CD4-positive, CD25-positive, alpha-beta regulatory T cell (primary cell): ENCODE results near the gene NR5A1. TPM values are rescaled to one million over a fixed set of nuclear protein-coding genes. Genes with fewer than 3 reads are reported as not detected.

ENCODE experiments used
- ATAC-seq, 2 donors: fragments of 150-1000 bp; cut with Tn5 transposase; one replicate each; pipeline ENCODE4 v1.10.0; 2021; ENCODE audit warnings: low read depth in 2 of 2, moderate number of reproducible peaks in 2 of 2, moderate library complexity in 1 of 2
- DNase-seq, 3 donors: peaks; one replicate each; pipeline versions ENCODE4 v3.0.0 to v3.0.0-alpha.2; 2012 to 2022; ENCODE audit warnings: mixed read lengths in 1 of 3
- H3K27ac ChIP-seq: one replicate; pipeline ENCODE4 v1.7.0; 2013; ENCODE audit warnings: mild to moderate bottlenecking, low read length; ENCODE audit not compliant: insufficient read depth, poor library complexity, severe bottlenecking
- H3K27me3 ChIP-seq: one replicate; pipeline ENCODE4 v1.7.0; 2013; ENCODE audit warnings: low read length; ENCODE audit not compliant: control insufficient read depth, insufficient read depth
- H3K36me3 ChIP-seq: one replicate; pipeline ENCODE4 v1.7.0; 2013; ENCODE audit warnings: mild to moderate bottlenecking, low read length, moderate library complexity; ENCODE audit not compliant: control insufficient read depth, insufficient read depth
- H3K4me1 ChIP-seq: 2 replicates; pipeline ENCODE4 v1.7.0; 2013; ENCODE audit warnings: mild to moderate bottlenecking, low read length; ENCODE audit not compliant: insufficient read depth, control insufficient read depth, poor library complexity, severe bottlenecking
- H3K4me3 ChIP-seq: one replicate; pipeline ENCODE4 v1.7.0; 2013; ENCODE audit warnings: low read depth, mild to moderate bottlenecking, low read length, moderate library complexity
- H3K9me3 ChIP-seq, 2 experiments: 1 replicate in 1 of 2; 2 replicates in 1 of 2; pipeline ENCODE4 v1.7.0; 2013; ENCODE audit warnings: low read length in 2 of 2, mild to moderate bottlenecking in 1 of 2, moderate library complexity in 1 of 2; ENCODE audit not compliant: control insufficient read depth in 2 of 2
- H3K27ac Mint-ChIP-seq, 3 donors: one replicate each; pipeline ENCODE4 v1.8.0; 2020 to 2022; ENCODE audit warnings: mild to moderate bottlenecking in 3 of 3, mixed read lengths in 3 of 3, moderate library complexity in 2 of 3
- H3K27me3 Mint-ChIP-seq: one replicate; pipeline ENCODE4 v1.8.0; 2022; ENCODE audit warnings: mild to moderate bottlenecking, mixed read lengths
- H3K36me3 Mint-ChIP-seq: one replicate; pipeline ENCODE4 v1.8.0; 2020; ENCODE audit warnings: mixed read lengths
- H3K4me1 Mint-ChIP-seq, 4 donors: one replicate each; pipeline ENCODE4 v1.8.0; 2020 to 2022; ENCODE audit warnings: mixed read lengths in 4 of 4, mild to moderate bottlenecking in 1 of 4
- H3K4me3 Mint-ChIP-seq, 4 donors: one replicate each; pipeline ENCODE4 v1.8.0; 2020 to 2022; ENCODE audit warnings: mild to moderate bottlenecking in 4 of 4, mixed read lengths in 4 of 4, moderate library complexity in 3 of 4
- H3K9me3 Mint-ChIP-seq, 7 donors: one replicate each; pipeline ENCODE4 v1.8.0; 2020 to 2022; ENCODE audit warnings: mixed read lengths in 7 of 7, mild to moderate bottlenecking in 3 of 7, moderate library complexity in 2 of 7
- polyA plus RNA-seq, 4 donors: library from polyadenylated mRNA; unstranded; fragments of 300-500 nt; fragmentation: Illumina TruSeq; gene quantifications; one replicate each; pipeline ENCODE4 v1.2.3, GENCODE V29; 2021
- total RNA-seq: library from RNA; stranded (reverse); gene quantifications from one replicate; pipeline ENCODE4 v1.2.3, GENCODE V29; 2022

NR5A1 gene
- total and polyA plus RNA-seq, 5 donors from 2014 or later, result not detected

- ATAC-seq, result no peak
- no peaks in the 10 kb centered on the region for H3K27me3 ChIP-seq
- H3K36me3 ChIP-seq, result no peaks in the 10 kb centered on the region
- Mint-ChIP-seq H3K27me3 (peaks cover 11% of the 10 kb centered on the region), H3K9me3 (peaks cover 0 to 4% (median 2%) of the 10 kb centered on the region in 7 donors), H3K4me3 (no peak overlapping the region), H3K36me3 (no peaks in the 10 kb centered on the region), H3K27ac (no peak overlapping the region), H3K4me1 (no peaks in the 10 kb centered on the region)
- H3K27ac ChIP-seq, result no peak overlapping the region
- no peak for DNase-seq
- no peaks in the 10 kb centered on the region for H3K4me1 ChIP-seq
- H3K4me3 ChIP-seq, result no peak overlapping the region
- no peaks in the 10 kb centered on the region for H3K9me3 ChIP-seq
Observed at GRCh38 chr9:124457887-124458431, 49.2 kb downstream of the NR5A1 start.

- Mint-ChIP-seq H3K4me1 (no peaks in the 10 kb centered on the region), H3K27ac (no peak overlapping the region), H3K36me3 (no peaks in the 10 kb centered on the region), H3K27me3 (peaks cover 14% of the 10 kb centered on the region), H3K4me3 (no peak overlapping the region), H3K9me3 (peaks cover 0 to 4% (median 0%) of the 10 kb centered on the region in 7 donors)
- Histone ChIP-seq H3K4me3 (no peak overlapping the region), H3K27me3 (no peaks in the 10 kb centered on the region), H3K9me3 (no peaks in the 10 kb centered on the region), H3K4me1 (no peaks in the 10 kb centered on the region), H3K27ac (no peak overlapping the region), H3K36me3 (no peaks in the 10 kb centered on the region)
- DNase-seq, result no peak
- no peak for ATAC-seq
Observed at GRCh38 chr9:124457079-124457886, 49.9 kb downstream of the NR5A1 start.

- no peak overlapping the region for H3K27ac ChIP-seq
- H3K4me1 Mint-ChIP-seq, result no peaks in the 10 kb centered on the region
Observed at GRCh38 chr9:124456341-124457078, 50.7 kb downstream of the NR5A1 start.

GRCh38 chr9:124455820-124456219 is 51.4 kb downstream of the NR5A1 start:
- no peak for DNase-seq
- H3K36me3 Mint-ChIP-seq, result no peaks in the 10 kb centered on the region
- H3K9me3 ChIP-seq, result no peaks in the 10 kb centered on the region

More at GRCh38 chr9:124456341-124457078, 50.7 kb downstream of the NR5A1 start:
- Mint-ChIP-seq H3K4me3 (no peak overlapping the region), H3K9me3 (peaks cover 0 to 4% (median 0%) of the 10 kb centered on the region in 7 donors), H3K36me3 (no peaks in the 10 kb centered on the region), H3K27me3 (peaks cover 15% of the 10 kb centered on the region), H3K27ac (no peak overlapping the region)
- DNase-seq (no peak), ATAC-seq (no peak)
- H3K9me3 ChIP-seq, result no peaks in the 10 kb centered on the region
- H3K4me1 ChIP-seq, result no peaks in the 10 kb centered on the region
- no peaks in the 10 kb centered on the region for H3K36me3 ChIP-seq
- H3K27me3 ChIP-seq, result no peaks in the 10 kb centered on the region
- H3K4me3 ChIP-seq, result no peak overlapping the region

GRCh38 chr9:124454791-124455443 is 52.3 kb downstream of the NR5A1 start:
- H3K27ac Mint-ChIP-seq, result no peak overlapping the region
- Histone ChIP-seq H3K27ac (no peak overlapping the region), H3K36me3 (no peaks in the 10 kb centered on the region), H3K4me1 (no peaks in the 10 kb centered on the region), H3K4me3 (no peak overlapping the region), H3K27me3 (no peaks in the 10 kb centered on the region), H3K9me3 (no peaks in the 10 kb centered on the region)
- no peak overlapping the region for H3K4me3 Mint-ChIP-seq
- ATAC-seq (no peak), DNase-seq (no peak)
- H3K27me3 Mint-ChIP-seq, result peaks cover 23% of the 10 kb centered on the region
- H3K36me3 Mint-ChIP-seq, result no peaks in the 10 kb centered on the region
- H3K9me3 Mint-ChIP-seq, result peaks cover 0 to 2% (median 0%) of the 10 kb centered on the region in 7 donors
- H3K4me1 Mint-ChIP-seq, result peaks cover 0 to 4% (median 0%) of the 10 kb centered on the region in 4 donors

More at GRCh38 chr9:124455820-124456219, 51.4 kb downstream of the NR5A1 start:
- Mint-ChIP-seq H3K27ac (no peak overlapping the region), H3K4me1 (peaks cover 0 to 2% (median 0%) of the 10 kb centered on the region in 4 donors), H3K9me3 (peaks cover 0 to 4% (median 0%) of the 10 kb centered on the region in 7 donors), H3K27me3 (peaks cover 21% of the 10 kb centered on the region), H3K4me3 (no peak overlapping the region)
- Histone ChIP-seq H3K27me3 (no peaks in the 10 kb centered on the region), H3K4me1 (no peaks in the 10 kb centered on the region), H3K4me3 (no peak overlapping the region), H3K27ac (no peak overlapping the region), H3K36me3 (no peaks in the 10 kb centered on the region)
- no peak for ATAC-seq

- DNase-seq (no peak), ATAC-seq (no peak)
- no peaks in the 10 kb centered on the region for H3K27me3 ChIP-seq
- no peak overlapping the region for H3K4me3 ChIP-seq
- Mint-ChIP-seq H3K4me1 (peaks cover 0 to 4% (median 0%) of the 10 kb centered on the region in 4 donors), H3K27ac (no peak overlapping the region), H3K9me3 (peaks cover 0 to 2% (median 0%) of the 10 kb centered on the region in 7 donors), H3K36me3 (no peaks in the 10 kb centered on the region), H3K27me3 (peaks cover 29% of the 10 kb centered on the region), H3K4me3 (no peak overlapping the region)
- no peaks in the 10 kb centered on the region for H3K9me3 ChIP-seq
- H3K4me1 ChIP-seq, result no peaks in the 10 kb centered on the region
- H3K36me3 ChIP-seq, result no peaks in the 10 kb centered on the region
- no peak overlapping the region for H3K27ac ChIP-seq
Observed at GRCh38 chr9:124454296-124454695, 52.9 kb downstream of the NR5A1 start.

GRCh38 chr9:124453586-124454191 is 53.5 kb downstream of the NR5A1 start:
- ATAC-seq, result no peak
- no peak overlapping the region for H3K27ac Mint-ChIP-seq
- H3K4me1 Mint-ChIP-seq, result peaks cover 0 to 4% (median 0%) of the 10 kb centered on the region in 4 donors
- no peak overlapping the region for H3K27ac ChIP-seq
- H3K9me3 Mint-ChIP-seq, result peaks cover 0 to 2% (median 0%) of the 10 kb centered on the region in 7 donors
- H3K36me3 ChIP-seq, result no peaks in the 10 kb centered on the region
- no peak overlapping the region for H3K4me3 ChIP-seq
- no peak for DNase-seq
- no peaks in the 10 kb centered on the region for H3K9me3 ChIP-seq
- H3K27me3 Mint-ChIP-seq, result peaks cover 30% of the 10 kb centered on the region
- no peak overlapping the region for H3K4me3 Mint-ChIP-seq
- H3K27me3 ChIP-seq, result no peaks in the 10 kb centered on the region
- no peaks in the 10 kb centered on the region for H3K36me3 Mint-ChIP-seq
- no peaks in the 10 kb centered on the region for H3K4me1 ChIP-seq
